GM10248 (cell line): ENCODE measurements around the gene CSK.

Experiments
- CTCF ChIA-PET: fragments of 300-600 bp; sonication (Branson Sonifier 250); formaldehyde crosslinking; extraction: SDS; loops from one replicate; lab custom pipeline; 2021; ENCODE audit warnings: antibody characterized with exemption; lab: Yijun Ruan, JAX
- POLR2A ChIA-PET: fragments of 350-650 bp; sonication (Branson Sonifier 250); formaldehyde crosslinking; extraction: SDS; loops from one replicate; lab custom pipeline; 2020; ENCODE audit warnings: antibody characterized with exemption; lab: Yijun Ruan, JAX
- DNase-seq: peaks from one replicate; pipeline ENCODE4 v3.0.0; 2012; ENCODE audit errors: extremely low spot score
- CTCF ChIP-seq: IDR thresholded peaks from 2 replicates; pipeline ENCODE4 v1.5.1; 2012; ENCODE audit warnings: mild to moderate bottlenecking, low read depth; ENCODE audit errors: extremely low read depth, missing control alignments, control extremely low read depth

Gene CSK

DNA sequence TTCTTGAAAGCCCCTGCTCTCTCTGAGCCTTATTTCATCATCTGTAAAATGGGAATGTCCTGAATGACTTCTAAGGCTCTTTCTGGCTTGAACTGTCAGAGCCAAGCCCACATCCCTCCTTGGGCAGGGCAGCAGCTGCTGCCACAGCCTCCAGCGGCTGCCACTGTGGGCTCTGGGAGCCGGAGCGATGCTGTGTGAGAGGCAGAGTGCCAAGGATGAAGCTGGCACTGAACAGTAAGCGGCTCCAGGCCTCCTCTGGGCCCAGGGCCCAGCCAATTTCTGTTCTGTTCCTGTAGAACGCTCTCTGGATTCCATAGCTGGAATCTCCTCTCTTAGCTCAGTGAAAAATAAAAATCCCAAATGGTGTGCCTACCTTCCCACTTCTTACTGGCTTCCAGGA, 49.0 kb downstream of the CSK start:
- TF ChIP-seq CTCF: no peak
- no peak for DNase-seq
- ChIA-PET POLR2A (no interaction called here), CTCF (interaction anchor here (1.0 to 2.0 kb wide), 6 partner anchors 12 to 71 kb away, joined by 3 to 7 read pairs (median 4); partner anchors contain the start of genes LMAN1L and ULK3)

DNA sequence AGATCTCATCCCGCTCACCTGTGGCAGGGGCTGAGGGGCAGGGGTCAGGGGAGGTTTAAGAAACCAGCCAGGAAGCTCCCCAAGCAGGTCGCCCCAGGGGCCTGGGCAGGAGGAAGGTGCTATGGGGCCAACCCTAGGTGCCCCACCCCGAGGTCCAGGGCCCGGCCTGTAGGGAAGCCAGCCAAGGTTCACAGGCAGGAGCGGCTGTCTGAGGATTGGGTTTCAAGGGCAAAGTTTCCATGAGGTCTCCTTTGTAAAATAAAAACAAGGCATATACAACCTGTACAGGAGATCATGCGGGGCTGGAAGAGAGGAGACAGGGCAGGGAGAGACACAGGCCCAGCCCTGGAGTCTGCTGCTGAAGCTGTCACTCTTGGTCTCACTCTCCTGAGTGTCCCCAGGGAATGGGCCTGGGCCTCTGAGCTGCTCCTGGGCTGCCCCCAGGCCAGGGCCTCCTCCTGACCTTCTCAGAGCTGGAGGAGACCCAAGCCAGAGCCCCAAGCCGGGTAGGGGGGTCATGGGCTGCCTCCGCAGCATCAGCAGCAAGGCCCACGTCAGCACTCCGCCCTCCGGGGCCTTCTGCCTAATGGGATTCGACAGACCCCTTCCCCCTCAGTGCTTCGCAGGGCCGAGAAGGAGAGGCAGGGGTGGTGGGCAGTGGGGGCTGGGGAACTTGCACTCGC, 50.1 kb downstream of the CSK start:
- POLR2A ChIA-PET: no interaction called here
- no peak for TF ChIP-seq CTCF
- CTCF ChIA-PET: interaction anchor here (0.9 to 2.1 kb wide), 5 partner anchors 8 to 70 kb away, joined by 3 to 8 read pairs (median 4); no protein-coding TSS in a partner anchor

GRCh38 chr15:74832826-74833225, 50.9 kb downstream of the CSK start:
- TF ChIP-seq CTCF: no peak
- ChIA-PET POLR2A (no interaction called here), CTCF (interaction anchor here (1.1 to 2.1 kb wide), 4 partner anchors 8 to 33 kb away, joined by 3 to 8 read pairs (median 3); partner anchors contain the start of gene LMAN1L)
- DNase-seq: no peak

More for the DNA sequence above, 50.1 kb downstream of the CSK start:
- no peak for DNase-seq

- DNase-seq: no peak
- ChIA-PET POLR2A (no interaction called here), CTCF (interaction anchor here (1.0 to 2.1 kb wide), 7 partner anchors 9 to 68 kb away, joined by 3 to 8 read pairs (median 3); partner anchors contain the start of genes LMAN1L and ULK3)
- no peak for TF ChIP-seq CTCF
Measured at GRCh38 chr15:74833376-74834107, 51.7 kb downstream of the CSK start.

- ChIA-PET POLR2A (no interaction called here), CTCF (interaction anchor here (0.7 to 3.7 kb wide), 16 partner anchors 8 to 204 kb away, joined by 3 to 21 read pairs (median 4); partner anchors contain the start of gene CPLX3)
- peak; percentile 76 for TF ChIP-seq CTCF
- peak; percentile 76 for DNase-seq
Measured at GRCh38 chr15:74835312-74835823, 53.5 kb downstream of the CSK start.

DNA sequence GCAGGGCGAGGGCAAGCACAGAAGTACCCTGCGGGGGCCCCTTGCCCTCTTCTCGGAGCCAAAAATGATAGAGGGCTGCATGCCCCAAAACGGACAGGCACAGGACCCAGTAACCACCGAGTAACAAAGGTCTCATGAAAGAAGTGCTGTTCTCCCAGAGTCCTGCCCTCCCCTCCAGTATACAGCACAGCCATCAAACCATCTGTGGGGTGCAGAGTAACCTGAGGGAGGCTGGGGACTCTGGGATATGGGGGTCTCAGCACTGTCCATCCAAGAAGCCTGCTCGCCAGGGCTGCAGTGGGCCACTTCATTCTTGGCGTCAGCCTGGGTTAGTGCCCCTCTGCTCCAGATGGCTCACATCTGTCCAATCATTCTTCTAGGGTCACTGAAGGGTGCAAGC, 55.0 kb downstream of the CSK start:
- DNase-seq: no peak
- ChIA-PET POLR2A (no interaction called here), CTCF (interaction anchor here (1.1 to 3.7 kb wide), 12 partner anchors 10 to 205 kb away, joined by 3 to 21 read pairs (median 5); partner anchors contain the start of genes CPLX3 and RPP25)
- no peak for TF ChIP-seq CTCF
